GM19239 (cell line): ENCODE results near the gene ERCC8.
"Not testable (repeated sequence)": the region's sequence is repeated elsewhere in the genome, so short reads cannot be mapped to it uniquely, and the experiment has no call there.

Source experiments
- DNase-seq: peaks from one replicate; pipeline ENCODE4 v3.0.0; 2011; ENCODE audit warnings: low spot score; ENCODE audit not compliant: insufficient read length
- FAIRE-seq: peaks from 2 replicates; lab custom pipeline; 2011; peaks lifted over from hg19 to GRCh38; lab: Jason Lieb, UNC

The ERCC8 gene

GRCh38 chr5:60927450-60927849, 17.4 kb downstream of the ERCC8 start:
- DNase-seq (no peak), FAIRE-seq (no peak)

DNA sequence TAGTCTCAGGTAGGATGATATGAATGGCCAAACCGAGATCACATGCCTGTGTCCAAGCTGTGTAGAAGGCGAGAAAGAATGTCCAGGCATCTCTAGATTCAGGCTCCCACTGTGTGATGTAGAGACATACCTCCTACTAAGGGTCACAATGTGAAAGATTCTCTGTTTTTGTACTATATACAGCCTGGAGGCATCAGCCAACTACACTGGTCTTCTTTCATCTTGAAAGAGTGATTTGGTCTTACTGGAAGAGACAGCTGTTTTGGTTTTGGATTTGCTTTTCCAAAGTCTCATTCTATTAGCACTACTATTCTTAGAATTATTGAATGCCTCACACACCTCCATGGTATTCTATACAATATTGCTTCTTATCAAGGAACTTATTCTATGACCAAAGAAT, 26.4 kb downstream of the ERCC8 start:
- no peak for FAIRE-seq
- no peak for DNase-seq

- DNase-seq (no peak), FAIRE-seq (no peak)
These were observed 28.2 kb downstream of the ERCC8 start for GRCh38 chr5:60916646-60917045.

DNA sequence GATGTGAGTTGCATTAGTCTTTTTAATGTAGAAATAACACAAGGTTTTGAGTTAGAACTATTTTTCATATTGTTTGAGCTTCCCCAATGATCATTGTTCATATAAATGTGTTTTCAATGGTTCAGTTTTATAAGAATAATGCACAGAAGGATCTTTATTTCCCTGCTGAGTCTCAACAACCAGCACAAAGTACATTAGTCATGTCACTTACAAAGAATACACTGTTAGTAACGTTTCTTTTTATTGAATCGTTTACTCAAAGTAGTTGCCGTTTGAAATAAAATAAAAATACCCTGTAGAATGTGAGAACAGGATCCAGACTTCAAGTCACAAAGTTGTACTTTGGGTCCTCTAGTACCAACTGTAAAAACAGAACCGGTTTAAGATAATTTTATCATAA, 41.5 kb downstream of the ERCC8 start:
- DNase-seq: no peak

DNA sequence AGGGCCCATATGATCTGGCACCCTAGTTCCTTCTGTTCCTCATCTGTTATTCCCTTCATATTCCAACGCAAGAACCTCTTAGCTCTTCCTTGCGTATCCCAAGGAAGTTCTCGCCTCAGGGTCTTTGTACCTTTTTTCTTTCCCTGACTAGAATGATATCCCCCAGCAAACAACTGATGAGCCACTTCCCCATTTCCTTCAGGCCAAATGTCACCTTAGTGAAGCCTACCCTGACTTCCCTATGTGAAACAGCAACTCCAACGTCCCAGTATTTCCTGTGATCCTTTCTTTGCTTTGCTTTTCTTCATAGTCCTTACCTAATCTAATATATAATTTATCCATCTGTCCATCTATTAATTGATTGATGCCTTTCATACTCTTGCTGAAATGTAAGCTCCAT, 47.9 kb downstream of the ERCC8 start:
- DNase-seq (no peak), FAIRE-seq (no peak)

More for the DNA sequence above, 41.5 kb downstream of the ERCC8 start:
- no peak for FAIRE-seq

- FAIRE-seq: no peak
- DNase-seq: no peak
These were observed 51.3 kb downstream of the ERCC8 start for GRCh38 chr5:60893521-60893920.

GRCh38 chr5:60891667-60892066, 53.2 kb downstream of the ERCC8 start:
- DNase-seq: no peak
- no peak for FAIRE-seq

GRCh38 chr5:60888359-60889061, 56.4 kb downstream of the ERCC8 start:
- DNase-seq (no peak), FAIRE-seq (no peak)

GRCh38 chr5:60887746-60888145, 57.1 kb downstream of the ERCC8 start:
- FAIRE-seq (no peak), DNase-seq (no peak)

- DNase-seq: no peak
- no peak for FAIRE-seq
These were observed 57.8 kb downstream of the ERCC8 start for GRCh38 chr5:60887096-60887495.

- FAIRE-seq (no peak), DNase-seq (no peak)
These were observed 58.7 kb downstream of the ERCC8 start for GRCh38 chr5:60886158-60886557.

DNA sequence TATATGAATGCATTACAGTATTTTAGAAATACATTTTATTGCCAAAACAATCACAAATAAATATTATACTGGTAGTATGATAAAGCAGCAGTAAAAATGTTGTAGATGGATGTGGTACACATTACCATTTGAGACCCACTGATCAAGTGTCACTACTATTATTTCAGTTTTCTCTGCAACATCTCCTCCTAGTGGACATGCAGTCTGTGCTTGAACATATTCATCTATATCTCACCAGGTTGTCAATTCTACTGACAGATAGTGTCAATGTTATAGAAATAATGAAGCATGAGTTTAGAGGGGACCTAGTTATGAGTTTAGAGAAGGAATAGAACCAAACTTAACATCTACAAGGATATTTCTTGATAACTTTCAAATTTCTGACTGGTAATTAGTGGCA, 61.6 kb downstream of the ERCC8 start:
- no peak for FAIRE-seq
- peak; percentile 17 for DNase-seq

DNA sequence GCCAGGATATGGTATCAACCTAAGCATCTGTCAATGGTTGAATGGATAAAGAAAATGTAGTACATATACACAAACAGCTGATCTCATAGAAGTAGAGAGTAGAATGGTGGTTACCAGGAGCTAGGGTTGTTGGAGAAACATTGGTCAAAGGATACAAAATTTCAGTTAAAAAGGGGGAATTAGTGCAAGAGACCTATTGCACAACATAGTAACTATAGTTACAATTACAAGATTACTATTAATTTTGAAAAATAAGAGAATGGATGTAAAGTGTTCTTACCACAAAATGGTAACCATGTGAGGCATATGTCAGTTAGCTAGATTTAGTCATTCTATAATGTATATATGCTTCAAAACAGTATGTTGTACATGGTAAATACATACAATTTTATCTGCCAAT, 72.0 kb downstream of the ERCC8 start:
- FAIRE-seq (no peak), DNase-seq (no peak)

GRCh38 chr5:60870857-60871256, 74.0 kb downstream of the ERCC8 start:
- DNase-seq: no peak

DNA sequence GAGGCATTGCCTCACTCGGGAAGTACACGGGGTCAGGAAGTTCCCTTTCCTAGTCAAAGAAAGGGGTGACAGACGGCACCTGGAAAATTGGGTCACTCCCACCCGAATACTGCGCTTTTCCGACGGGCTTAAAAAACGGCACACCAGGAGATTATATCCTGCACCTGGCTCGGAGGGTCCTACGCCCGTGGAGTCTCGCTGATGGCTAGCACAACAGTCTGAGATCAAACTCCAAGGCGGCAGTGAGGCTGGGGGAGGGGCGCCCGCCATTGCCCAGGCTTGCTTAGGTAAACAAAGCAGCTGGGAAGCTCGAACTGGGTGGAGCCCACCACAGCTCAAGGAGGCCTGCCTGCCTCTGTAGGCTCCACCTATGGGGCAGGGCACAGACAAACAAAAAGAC, 84.3 kb downstream of the ERCC8 start:
- DNase-seq, FAIRE-seq: not testable (repeated sequence)

More at GRCh38 chr5:60870857-60871256, 74.0 kb downstream of the ERCC8 start:
- no peak for FAIRE-seq

- FAIRE-seq: peak; percentile 28
- DNase-seq: no peak
These were observed 88.8 kb downstream of the ERCC8 start for GRCh38 chr5:60856066-60856465.

- no peak for FAIRE-seq
These were observed 91.9 kb downstream of the ERCC8 start for GRCh38 chr5:60852940-60853339.

DNA sequence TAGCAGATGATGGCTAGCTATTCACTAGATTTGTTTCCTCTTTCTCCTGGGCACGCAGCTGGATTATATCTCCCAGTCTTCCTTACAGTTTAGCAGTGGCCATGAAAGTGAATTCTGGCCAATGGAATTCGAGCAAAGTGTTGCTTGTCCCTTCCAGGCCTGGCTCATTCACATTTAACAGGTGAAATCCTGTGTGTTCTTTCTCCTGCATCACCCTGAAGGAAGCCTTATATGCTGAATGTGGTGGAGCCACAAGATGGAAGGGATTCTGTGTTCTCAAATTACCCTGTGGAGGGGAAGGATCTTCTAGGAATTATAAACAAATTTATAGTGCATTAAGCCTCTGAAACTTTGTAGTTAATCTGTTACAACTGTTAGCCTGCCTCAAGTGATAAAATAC, 92.6 kb downstream of the ERCC8 start:
- no peak for DNase-seq
- no peak for FAIRE-seq

More at GRCh38 chr5:60852940-60853339, 91.9 kb downstream of the ERCC8 start:
- no peak for DNase-seq

GRCh38 chr5:60851626-60852025, 93.2 kb downstream of the ERCC8 start:
- DNase-seq: no peak
- no peak for FAIRE-seq

DNA sequence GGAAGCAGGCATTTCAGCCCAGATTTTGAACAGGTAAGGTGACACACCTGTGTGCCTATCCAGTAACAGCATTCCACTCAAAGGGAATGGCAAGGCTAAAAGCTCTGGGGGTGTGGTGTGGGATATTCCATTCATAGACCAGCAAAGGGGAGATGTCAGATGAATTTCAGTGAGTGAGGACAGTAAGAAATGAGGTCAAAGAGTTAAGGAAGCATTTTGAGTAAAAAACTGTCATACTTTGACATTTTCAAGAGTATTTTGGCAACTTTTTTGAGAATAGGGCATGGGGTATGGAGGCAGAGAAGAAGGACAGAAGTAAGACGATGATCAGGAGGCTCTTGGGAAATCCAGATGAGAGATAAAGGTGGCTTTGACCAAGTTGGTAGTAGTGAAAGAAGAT, 98.6 kb downstream of the ERCC8 start:
- FAIRE-seq: no peak
- no peak for DNase-seq

DNA sequence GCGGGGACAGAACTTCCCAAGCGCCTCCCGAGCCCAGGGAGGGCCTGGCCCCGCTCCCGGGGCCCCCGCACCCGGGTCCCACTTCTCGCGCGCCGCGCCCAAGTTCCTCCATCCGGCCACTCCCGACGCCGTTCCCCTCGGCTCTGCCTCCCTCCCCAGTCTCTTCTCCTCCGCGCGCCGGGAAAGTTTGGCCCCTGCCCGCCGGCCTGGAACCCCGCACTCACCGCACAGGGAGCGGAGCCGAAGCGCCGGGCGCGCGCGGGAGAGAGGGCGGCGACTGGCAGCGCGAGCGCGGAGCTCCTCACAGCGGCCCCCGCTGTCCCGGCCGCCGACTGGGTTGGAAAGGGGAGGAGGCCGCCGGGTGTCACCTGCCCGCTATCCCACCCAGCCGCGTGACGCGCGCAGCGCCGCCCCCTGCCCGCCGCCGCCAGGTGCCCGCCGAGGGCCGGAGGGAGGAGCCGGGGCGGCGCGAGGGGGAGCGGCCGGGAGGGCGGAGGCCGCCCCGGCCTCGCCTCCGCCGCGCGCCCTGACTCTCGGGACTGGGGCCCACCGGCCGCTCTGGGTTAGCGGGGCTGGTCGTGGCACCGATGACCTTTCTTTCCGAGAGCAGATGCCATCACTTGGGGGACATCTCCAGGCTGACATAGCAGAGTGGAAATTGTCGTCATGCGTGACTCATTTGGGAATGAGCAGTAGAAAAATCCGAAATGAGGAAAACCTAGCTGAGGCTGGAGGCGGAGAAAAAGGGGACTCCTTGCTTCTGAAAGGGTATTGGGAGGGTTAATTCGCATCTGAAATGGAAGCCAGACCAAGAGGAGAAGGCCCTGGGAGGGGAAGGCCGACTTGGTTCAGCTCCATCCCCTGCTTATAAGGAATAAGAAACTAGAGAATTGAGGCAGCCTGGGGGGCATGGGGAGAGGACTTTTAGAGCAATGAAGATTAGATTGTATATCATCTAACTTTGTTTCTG, 100.6 kb downstream of the ERCC8 start, which contains the start of gene ELOVL7:
Gene ELOVL7, minus strand, starts transcription at position 334 of the 970 bp plus-strand sequence. CDS start 56,872 bp downstream, outside the sequence.
- no peak for FAIRE-seq

More for the DNA sequence above, 100.6 kb downstream of the ERCC8 start, which contains the start of gene ELOVL7:
- DNase-seq: peak; percentile 67
